GM12878 (cell line): ENCODE results near the gene DDX39B. TPM values are rescaled to one million over a fixed set of nuclear protein-coding genes. Genes with fewer than 3 reads are reported as not detected.

Experiments
- BACH1 ChIP-seq: fragments of 450-650 bp; IDR thresholded peaks from 2 replicates; pipeline ENCODE4 v1.6.1; 2017; ENCODE audit warnings: mild to moderate bottlenecking, borderline replicate concordance
- BRCA1 ChIP-seq: IDR thresholded peaks from 2 replicates; pipeline ENCODE4 v1.6.1; 2011; ENCODE audit warnings: low read depth, low read length, improper control_type of control experiment
- CHD2 ChIP-seq: IDR thresholded peaks from 2 replicates; pipeline ENCODE4 v1.6.1; 2011; ENCODE audit warnings: low read depth, low read length, improper control_type of control experiment, borderline replicate concordance
- ETV6 ChIP-seq, 2 experiments: fragments of 450-650 bp in 1 of 2; IDR thresholded peaks in 1 of 2; conservative IDR thresholded peaks in 1 of 2; 2 replicates each; pipeline ENCODE4 v1.6.1; 2014; ENCODE audit warnings: antibody characterized with exemption in 1 of 2, borderline replicate concordance in 1 of 2, low read depth in 1 of 2, mild to moderate bottlenecking in 1 of 2, moderate library complexity in 1 of 2
- HDGF ChIP-seq: fragments of 450-650 bp; IDR thresholded peaks from 2 replicates; pipeline ENCODE4 v1.6.1; 2016; ENCODE audit warnings: antibody characterized with exemption
- MTA2 ChIP-seq: fragments of 450-650 bp; IDR thresholded peaks from 2 replicates; pipeline ENCODE4 v1.6.1; 2016; ENCODE audit warnings: low read depth, mild to moderate bottlenecking, moderate library complexity
- PAX5 ChIP-seq: IDR thresholded peaks from 2 replicates; pipeline ENCODE4 v1.6.1; 2011; ENCODE audit warnings: low read depth, low read length, borderline replicate concordance
- RAD21 ChIP-seq: IDR thresholded peaks from 2 replicates; pipeline ENCODE4 v1.6.1; 2011; ENCODE audit warnings: mild to moderate bottlenecking, low read depth, low read length, moderate library complexity; ENCODE audit not compliant: insufficient read depth
- RAD51 ChIP-seq: fragments of 450-650 bp; IDR thresholded peaks from 2 replicates; pipeline ENCODE4 v1.6.1; 2016; ENCODE audit warnings: moderate library complexity, mild to moderate bottlenecking, inconsistent platforms
- RUNX3 ChIP-seq: IDR thresholded peaks from 2 replicates; pipeline ENCODE4 v1.6.1; 2012; ENCODE audit warnings: low read length, inconsistent platforms
- SMARCA5 ChIP-seq: fragments of 450-650 bp; IDR thresholded peaks from 2 replicates; pipeline ENCODE4 v1.6.1; 2017; ENCODE audit warnings: mild to moderate bottlenecking
- SREBF2 ChIP-seq: IDR thresholded peaks from 2 replicates; pipeline ENCODE4 v1.6.1; 2012; ENCODE audit warnings: mild to moderate bottlenecking, low read length
- SUPT20H ChIP-seq: IDR thresholded peaks from 2 replicates; pipeline ENCODE4 v1.6.1; 2011; ENCODE audit warnings: low read depth, mild to moderate bottlenecking, low read length, moderate library complexity, borderline replicate concordance; ENCODE audit not compliant: control insufficient read depth
- SUZ12 ChIP-seq: fragments of 200-600 bp; sonication (generic); IDR thresholded peaks from one replicate; pipeline ENCODE4 v1.6.1; 2018; ENCODE audit warnings: antibody characterized with exemption, mild to moderate bottlenecking; ENCODE audit not compliant: unreplicated experiment
- TAF1 ChIP-seq: IDR thresholded peaks from 2 replicates; pipeline ENCODE4 v1.6.1; 2011; ENCODE audit warnings: mild to moderate bottlenecking, low read depth, low read length, borderline replicate concordance
- TCF12 ChIP-seq: IDR thresholded peaks from 2 replicates; pipeline ENCODE4 v1.6.1; 2011; ENCODE audit warnings: low read depth, mild to moderate bottlenecking, low read length
- TCF7 ChIP-seq: IDR thresholded peaks from 2 replicates; pipeline ENCODE4 v1.6.1; 2014; ENCODE audit warnings: antibody characterized with exemption, borderline replicate concordance
- ZNF217 ChIP-seq: fragments of 450-650 bp; IDR thresholded peaks from 2 replicates; pipeline ENCODE4 v1.6.1; 2017; ENCODE audit warnings: antibody characterized with exemption, mild to moderate bottlenecking
- polyA plus RNA-seq, 11 experiments: library from polyadenylated mRNA; depleted of rRNA in 4 of 11; unstranded in 6 of 11; stranded (reverse) in 5 of 11; fragments of >200 nt; fragmentation: Nextera tagmentation in 4 of 11; fragmentation: Illumina TruSeq in 1 of 11; extraction: Ambion mirVana in 4 of 11; extraction: Trizol in 1 of 11; gene quantifications; 1 replicate in 1 of 11; 2 replicates in 10 of 11; pipeline versions ENCODE4 v1.2.1 to v1.2.3, GENCODE V29; 2011 to 2016; ENCODE audit warnings: inconsistent platforms in 2 of 11, missing spikeins in 2 of 11, low read depth in 1 of 11
- total RNA-seq, 4 experiments: library from RNA; depleted of rRNA in 3 of 4; stranded (reverse); fragments of >200 nt in 3 of 4; fragmentation: Illumina TruSeq in 1 of 4; extraction: Trizol in 1 of 4; gene quantifications; 2 replicates each; pipeline versions ENCODE4 v1.2.1 to v1.2.3, GENCODE V29; 2013 to 2021
- TF ChIP-seq, protein P1 (sequence below): IDR thresholded peaks from 2 replicates; pipeline ENCODE4 v1.6.1; 2012; ENCODE audit warnings: mild to moderate bottlenecking, low read depth, low read length
- TF ChIP-seq, protein P2 (sequence below): fragments of 450-650 bp; formaldehyde crosslinking; IDR thresholded peaks from 2 replicates; pipeline ENCODE4 v1.4.0; 2020; ENCODE audit warnings: mild to moderate bottlenecking, moderate library complexity
- TF ChIP-seq, protein P3 (sequence below): fragments of 450-650 bp; IDR thresholded peaks from 2 replicates; pipeline ENCODE4 v1.6.1; 2017; ENCODE audit warnings: antibody characterized with exemption, mild to moderate bottlenecking, moderate library complexity

Gene DDX39B
- total and polyA plus RNA-seq, 10 of the 15 experiments (the other 5 are each of a cell fraction or from before 2014, with no cell fraction given) = 271 to 661 (median 330) TPM

DNA sequence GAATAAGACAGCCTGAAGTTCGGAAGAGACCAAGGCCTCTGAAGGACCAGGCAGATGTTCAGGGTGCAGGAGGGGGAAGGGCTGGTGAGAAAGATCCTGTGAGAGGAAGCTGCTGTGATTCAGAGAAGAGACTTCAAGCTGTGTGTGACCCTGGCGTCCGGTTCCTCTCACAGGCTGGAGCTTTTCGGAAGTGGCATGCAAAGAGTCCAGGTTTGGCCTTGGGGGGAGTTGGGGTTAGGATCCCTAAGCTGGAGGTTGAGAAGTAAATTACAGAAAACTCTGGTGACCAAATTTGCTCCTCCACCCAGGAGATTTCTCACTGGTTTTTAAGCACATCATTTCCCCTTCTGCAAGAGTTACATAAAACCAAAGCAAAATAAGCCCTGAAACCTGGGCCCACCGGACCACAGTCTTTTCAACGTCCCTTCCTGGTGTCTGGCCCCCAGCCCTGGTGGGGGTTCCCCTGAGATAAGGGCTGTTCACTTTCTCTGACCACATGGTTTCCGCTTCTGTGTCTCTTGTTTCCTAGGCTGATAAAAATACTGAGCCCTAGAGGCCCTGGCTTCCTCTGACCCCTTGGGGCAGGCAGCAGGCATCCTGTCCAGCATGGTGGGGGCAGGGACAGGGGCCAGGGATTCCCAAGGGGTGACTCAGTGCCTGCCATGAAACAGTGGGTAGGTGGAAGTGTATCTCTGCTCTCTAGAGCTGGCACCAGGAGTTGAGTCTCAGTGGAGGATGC is 18.3 kb upstream of the DDX39B start (continued):
- TF ChIP-seq, protein P1, sequence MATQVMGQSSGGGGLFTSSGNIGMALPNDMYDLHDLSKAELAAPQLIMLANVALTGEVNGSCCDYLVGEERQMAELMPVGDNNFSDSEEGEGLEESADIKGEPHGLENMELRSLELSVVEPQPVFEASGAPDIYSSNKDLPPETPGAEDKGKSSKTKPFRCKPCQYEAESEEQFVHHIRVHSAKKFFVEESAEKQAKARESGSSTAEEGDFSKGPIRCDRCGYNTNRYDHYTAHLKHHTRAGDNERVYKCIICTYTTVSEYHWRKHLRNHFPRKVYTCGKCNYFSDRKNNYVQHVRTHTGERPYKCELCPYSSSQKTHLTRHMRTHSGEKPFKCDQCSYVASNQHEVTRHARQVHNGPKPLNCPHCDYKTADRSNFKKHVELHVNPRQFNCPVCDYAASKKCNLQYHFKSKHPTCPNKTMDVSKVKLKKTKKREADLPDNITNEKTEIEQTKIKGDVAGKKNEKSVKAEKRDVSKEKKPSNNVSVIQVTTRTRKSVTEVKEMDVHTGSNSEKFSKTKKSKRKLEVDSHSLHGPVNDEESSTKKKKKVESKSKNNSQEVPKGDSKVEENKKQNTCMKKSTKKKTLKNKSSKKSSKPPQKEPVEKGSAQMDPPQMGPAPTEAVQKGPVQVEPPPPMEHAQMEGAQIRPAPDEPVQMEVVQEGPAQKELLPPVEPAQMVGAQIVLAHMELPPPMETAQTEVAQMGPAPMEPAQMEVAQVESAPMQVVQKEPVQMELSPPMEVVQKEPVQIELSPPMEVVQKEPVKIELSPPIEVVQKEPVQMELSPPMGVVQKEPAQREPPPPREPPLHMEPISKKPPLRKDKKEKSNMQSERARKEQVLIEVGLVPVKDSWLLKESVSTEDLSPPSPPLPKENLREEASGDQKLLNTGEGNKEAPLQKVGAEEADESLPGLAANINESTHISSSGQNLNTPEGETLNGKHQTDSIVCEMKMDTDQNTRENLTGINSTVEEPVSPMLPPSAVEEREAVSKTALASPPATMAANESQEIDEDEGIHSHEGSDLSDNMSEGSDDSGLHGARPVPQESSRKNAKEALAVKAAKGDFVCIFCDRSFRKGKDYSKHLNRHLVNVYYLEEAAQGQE = peak; percentile 32; the same call in 1 of the 2 replicates
- no peak for TF ChIP-seq BRCA1
- TF ChIP-seq RUNX3 = peak; percentile 96
- no peak for TF ChIP-seq ZNF217
- peak; percentile 1; the same call in 1 of the 2 replicates for TF ChIP-seq RAD21
- TF ChIP-seq SMARCA5 = no peak; the same call in none of the 2 replicates
- TF ChIP-seq MTA2 = peak; percentile 68
- no peak for TF ChIP-seq SREBF2
- TF ChIP-seq, protein P2, sequence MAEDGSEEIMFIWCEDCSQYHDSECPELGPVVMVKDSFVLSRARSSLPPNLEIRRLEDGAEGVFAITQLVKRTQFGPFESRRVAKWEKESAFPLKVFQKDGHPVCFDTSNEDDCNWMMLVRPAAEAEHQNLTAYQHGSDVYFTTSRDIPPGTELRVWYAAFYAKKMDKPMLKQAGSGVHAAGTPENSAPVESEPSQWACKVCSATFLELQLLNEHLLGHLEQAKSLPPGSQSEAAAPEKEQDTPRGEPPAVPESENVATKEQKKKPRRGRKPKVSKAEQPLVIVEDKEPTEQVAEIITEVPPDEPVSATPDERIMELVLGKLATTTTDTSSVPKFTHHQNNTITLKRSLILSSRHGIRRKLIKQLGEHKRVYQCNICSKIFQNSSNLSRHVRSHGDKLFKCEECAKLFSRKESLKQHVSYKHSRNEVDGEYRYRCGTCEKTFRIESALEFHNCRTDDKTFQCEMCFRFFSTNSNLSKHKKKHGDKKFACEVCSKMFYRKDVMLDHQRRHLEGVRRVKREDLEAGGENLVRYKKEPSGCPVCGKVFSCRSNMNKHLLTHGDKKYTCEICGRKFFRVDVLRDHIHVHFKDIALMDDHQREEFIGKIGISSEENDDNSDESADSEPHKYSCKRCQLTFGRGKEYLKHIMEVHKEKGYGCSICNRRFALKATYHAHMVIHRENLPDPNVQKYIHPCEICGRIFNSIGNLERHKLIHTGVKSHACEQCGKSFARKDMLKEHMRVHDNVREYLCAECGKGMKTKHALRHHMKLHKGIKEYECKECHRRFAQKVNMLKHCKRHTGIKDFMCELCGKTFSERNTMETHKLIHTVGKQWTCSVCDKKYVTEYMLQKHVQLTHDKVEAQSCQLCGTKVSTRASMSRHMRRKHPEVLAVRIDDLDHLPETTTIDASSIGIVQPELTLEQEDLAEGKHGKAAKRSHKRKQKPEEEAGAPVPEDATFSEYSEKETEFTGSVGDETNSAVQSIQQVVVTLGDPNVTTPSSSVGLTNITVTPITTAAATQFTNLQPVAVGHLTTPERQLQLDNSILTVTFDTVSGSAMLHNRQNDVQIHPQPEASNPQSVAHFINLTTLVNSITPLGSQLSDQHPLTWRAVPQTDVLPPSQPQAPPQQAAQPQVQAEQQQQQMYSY = no peak
- no peak for TF ChIP-seq SUPT20H
- TF ChIP-seq TCF7 = no peak
- peak; percentile 91 for TF ChIP-seq TCF12
- peak; percentile 33; the same call in 1 of the 2 replicates for TF ChIP-seq HDGF
- peak; percentile 13 for TF ChIP-seq BACH1
- peak; percentile 10; the same call in 1 of the 2 replicates for TF ChIP-seq TAF1
- TF ChIP-seq ETV6 (conservative IDR thresholded peaks at IDR 0.05 in 1 of 2, IDR thresholded peaks at IDR 0.05 in 1 of 2; ENCODE audit: borderline replicate concordance in 1 of 2, low read depth in 1 of 2) = peak in 1 of 2 experiments; percentile 99; a peak in 2 of 4 replicates
- peak; percentile 85; the same call in 1 of the 2 replicates for TF ChIP-seq PAX5
- TF ChIP-seq, protein P3, sequence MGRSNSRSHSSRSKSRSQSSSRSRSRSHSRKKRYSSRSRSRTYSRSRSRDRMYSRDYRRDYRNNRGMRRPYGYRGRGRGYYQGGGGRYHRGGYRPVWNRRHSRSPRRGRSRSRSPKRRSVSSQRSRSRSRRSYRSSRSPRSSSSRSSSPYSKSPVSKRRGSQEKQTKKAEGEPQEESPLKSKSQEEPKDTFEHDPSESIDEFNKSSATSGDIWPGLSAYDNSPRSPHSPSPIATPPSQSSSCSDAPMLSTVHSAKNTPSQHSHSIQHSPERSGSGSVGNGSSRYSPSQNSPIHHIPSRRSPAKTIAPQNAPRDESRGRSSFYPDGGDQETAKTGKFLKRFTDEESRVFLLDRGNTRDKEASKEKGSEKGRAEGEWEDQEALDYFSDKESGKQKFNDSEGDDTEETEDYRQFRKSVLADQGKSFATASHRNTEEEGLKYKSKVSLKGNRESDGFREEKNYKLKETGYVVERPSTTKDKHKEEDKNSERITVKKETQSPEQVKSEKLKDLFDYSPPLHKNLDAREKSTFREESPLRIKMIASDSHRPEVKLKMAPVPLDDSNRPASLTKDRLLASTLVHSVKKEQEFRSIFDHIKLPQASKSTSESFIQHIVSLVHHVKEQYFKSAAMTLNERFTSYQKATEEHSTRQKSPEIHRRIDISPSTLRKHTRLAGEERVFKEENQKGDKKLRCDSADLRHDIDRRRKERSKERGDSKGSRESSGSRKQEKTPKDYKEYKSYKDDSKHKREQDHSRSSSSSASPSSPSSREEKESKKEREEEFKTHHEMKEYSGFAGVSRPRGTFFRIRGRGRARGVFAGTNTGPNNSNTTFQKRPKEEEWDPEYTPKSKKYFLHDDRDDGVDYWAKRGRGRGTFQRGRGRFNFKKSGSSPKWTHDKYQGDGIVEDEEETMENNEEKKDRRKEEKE = no peak
- TF ChIP-seq SUZ12 = no peak
- no peak for TF ChIP-seq RAD51
- TF ChIP-seq CHD2 = peak; percentile 73
